HS-27A (cell line): ENCODE results near the gene COL15A1.

Experiments used
- DNase-seq: peaks from one replicate; pipeline ENCODE4 v3.0.0-alpha.2; 2012; ENCODE audit warnings: low read depth, missing footprints

The COL15A1 gene

GRCh38 chr9:99037769-99038483 is 94.2 kb downstream of the COL15A1 start:
- no peak for DNase-seq

GRCh38 chr9:99038484-99038820 is 94.7 kb downstream of the COL15A1 start:
- DNase-seq: no peak

GRCh38 chr9:99039505-99040182 is 95.9 kb downstream of the COL15A1 start:
- DNase-seq: no peak

GRCh38 chr9:99040251-99040900 is 96.7 kb downstream of the COL15A1 start:
- DNase-seq: no peak

- DNase-seq: no peak
Observed at GRCh38 chr9:99040911-99041582, 97.3 kb downstream of the COL15A1 start.

GRCh38 chr9:99041618-99042017 is 97.9 kb downstream of the COL15A1 start:
- no peak for DNase-seq

- no peak for DNase-seq
Observed at GRCh38 chr9:99042620-99043019, 98.9 kb downstream of the COL15A1 start.

- no peak for DNase-seq
Observed at GRCh38 chr9:99044827-99045226, 101.1 kb downstream of the COL15A1 start.

GRCh38 chr9:99046068-99046467 is 102.4 kb downstream of the COL15A1 start:
- no peak for DNase-seq

GRCh38 chr9:99046542-99047071 is 102.9 kb downstream of the COL15A1 start:
- no peak for DNase-seq

- no peak for DNase-seq
Observed at GRCh38 chr9:99049228-99049627, 105.5 kb downstream of the COL15A1 start.

- no peak for DNase-seq
Observed at GRCh38 chr9:99049641-99050040, 105.9 kb downstream of the COL15A1 start.

- DNase-seq: no peak
Observed at GRCh38 chr9:99050292-99050911, 106.7 kb downstream of the COL15A1 start.

GRCh38 chr9:99050924-99051323 is 107.2 kb downstream of the COL15A1 start:
- no peak for DNase-seq

GRCh38 chr9:99051406-99051805 is 107.7 kb downstream of the COL15A1 start:
- DNase-seq: no peak

GRCh38 chr9:99051851-99052250 is 108.1 kb downstream of the COL15A1 start:
- DNase-seq: no peak

- no peak for DNase-seq
Observed at GRCh38 chr9:99052815-99053715, 109.4 kb downstream of the COL15A1 start.

GRCh38 chr9:99054581-99054980 is 110.9 kb downstream of the COL15A1 start:
- no peak for DNase-seq

GRCh38 chr9:99055384-99055783 is 111.7 kb downstream of the COL15A1 start:
- no peak for DNase-seq

- no peak for DNase-seq
Observed at GRCh38 chr9:99056186-99056585, 112.5 kb downstream of the COL15A1 start.
